IPS DF 4.7 (cell line): ENCODE data around the gene MPC1.

ENCODE experiments used
- DNase-seq: peaks from one replicate; pipeline ENCODE4 v3.0.0-alpha.2; 2013; ENCODE audit warnings: low spot score; ENCODE audit errors: extremely low read depth

The MPC1 gene

DNA sequence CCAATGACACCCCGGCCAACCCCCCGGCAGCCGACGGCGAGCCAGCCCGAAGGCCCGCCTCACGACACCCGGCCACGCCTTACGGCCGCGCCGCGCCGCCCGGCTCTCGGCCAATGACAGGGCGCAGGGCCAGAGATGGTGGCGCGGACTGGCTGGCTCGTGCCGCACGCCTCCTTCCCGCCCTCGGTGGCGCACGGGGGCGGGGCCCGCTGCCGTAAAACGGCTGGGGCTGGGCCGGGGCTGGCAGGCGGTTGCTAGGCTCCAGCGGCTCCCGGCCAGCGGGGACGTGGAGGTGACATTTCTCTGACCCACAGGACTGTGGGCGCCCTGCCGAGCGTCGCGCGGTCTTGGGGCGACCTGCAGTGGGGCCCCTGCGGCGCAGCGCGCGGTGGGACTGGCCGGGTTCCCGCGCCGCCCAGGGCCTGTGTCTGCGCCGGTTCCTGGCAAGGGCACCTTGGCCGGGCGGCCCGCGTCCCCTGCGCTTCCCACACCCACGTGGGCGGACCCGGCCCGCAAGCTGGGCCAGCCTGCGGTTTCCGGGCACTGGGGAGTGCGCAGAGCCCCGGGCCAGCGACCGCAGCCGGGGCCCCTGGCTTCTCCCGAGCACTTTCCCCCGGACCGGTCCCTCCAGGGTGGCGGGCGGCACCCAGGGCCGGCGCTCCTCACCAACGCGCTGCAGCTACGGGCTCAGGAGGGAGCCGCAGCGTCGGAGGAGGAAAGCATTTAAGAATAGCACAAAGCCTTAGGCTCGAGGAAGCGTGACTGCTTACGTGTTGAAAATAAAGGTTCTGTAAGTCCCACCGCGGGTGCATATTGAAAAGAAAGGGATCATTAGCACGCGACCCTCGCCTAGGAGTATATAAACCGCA lies at the start of gene MPC1:
Gene MPC1 (minus strand): TSS at position 8 of the 869 bp plus-strand sequence. CDS start 64 bp downstream, outside the sequence.
- peak; percentile 71 for DNase-seq

DNA sequence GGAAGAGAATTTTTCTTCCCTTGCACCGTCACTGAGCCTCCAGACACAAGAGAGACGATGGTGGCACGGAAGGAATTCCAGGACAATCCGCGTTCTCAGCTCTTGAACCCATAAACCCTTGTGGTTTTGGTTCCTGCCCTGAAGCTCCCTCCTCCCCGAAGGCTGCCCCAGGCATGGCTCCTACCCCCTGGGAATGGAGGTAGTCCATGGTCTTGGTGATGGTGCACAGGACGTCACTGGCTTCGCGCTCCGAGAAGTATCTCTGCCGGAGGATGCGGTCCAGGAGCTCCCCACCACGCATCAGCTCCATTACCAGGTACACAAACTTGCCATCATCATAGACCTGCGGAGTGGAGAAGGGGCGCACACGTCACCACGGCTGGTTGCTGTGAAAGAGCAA lies 47.5 kb upstream of the MPC1 start:
- DNase-seq, result no peak

DNA sequence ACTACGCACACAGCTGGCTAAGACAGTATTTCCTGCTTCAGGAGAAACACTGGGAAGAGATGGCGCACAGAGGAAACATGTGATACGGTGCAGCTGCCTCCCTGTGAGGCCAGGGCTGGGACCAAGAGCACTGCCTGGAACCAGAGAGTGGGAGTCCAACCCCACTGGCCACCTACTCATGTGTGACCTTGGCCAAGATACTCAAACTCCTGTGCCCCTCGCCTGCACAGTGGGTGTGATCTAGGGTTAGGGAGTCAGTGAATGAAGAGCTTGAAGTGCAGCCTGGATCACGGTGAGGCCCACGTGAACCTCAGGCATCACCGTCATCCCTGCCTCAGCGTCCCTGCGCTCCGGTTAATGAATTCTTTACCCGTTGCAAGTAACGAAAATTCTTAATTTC lies 41.7 kb upstream of the MPC1 start:
- DNase-seq, result no peak

DNA sequence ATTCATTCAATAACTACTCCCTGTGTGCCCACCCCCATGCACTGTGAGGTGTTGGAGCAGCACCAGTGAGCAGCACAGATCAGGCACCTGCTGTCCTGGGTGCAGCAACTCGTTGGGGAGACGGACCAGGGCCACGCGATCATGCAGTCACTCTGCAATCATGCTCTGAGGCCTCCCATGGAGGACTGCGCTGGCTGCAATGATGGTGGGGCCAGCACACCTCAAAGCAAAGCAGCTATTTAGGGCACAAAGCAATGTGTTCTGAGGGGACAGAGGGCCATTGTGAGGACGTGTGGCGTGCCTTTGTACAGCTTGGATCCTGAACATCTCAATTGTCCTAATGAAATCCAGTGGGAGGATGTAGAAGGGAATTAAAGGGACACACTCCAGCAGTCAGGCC lies 41.0 kb upstream of the MPC1 start:
- no peak for DNase-seq

DNA sequence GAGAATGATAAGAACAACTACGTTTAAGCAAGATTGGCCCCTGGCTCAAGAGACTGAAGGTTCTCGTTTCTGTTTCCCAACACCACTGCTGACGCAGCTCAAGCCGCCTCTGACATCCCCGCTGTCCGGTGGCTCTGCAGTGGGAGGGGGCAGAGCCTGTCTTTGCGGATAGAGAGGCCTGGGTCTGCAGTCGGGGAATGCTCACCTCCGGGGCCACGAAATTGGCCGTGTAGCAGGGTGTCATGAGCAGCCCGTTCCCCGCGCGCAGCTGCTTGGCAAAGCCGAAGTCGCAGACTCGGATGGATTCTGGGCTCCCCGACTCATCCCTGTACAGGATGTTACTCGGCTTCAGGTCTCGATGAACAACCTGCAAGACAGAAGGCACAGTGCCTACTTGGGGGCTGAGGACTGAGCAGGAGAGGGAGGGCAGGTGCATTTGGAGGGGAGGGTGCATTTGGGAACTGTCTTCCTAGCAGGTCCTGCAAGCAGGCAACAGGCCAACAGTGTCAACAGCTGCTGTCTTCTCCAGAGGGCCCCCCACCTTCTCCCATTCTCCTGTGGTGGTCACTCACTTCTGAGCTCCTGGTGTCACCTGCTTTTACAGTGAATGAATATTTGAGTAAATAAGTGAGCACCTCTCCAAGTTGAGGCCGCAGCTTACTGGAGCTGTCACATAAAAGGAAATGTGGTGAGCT lies 40.5 kb upstream of the MPC1 start:
- DNase-seq, result no peak

DNA sequence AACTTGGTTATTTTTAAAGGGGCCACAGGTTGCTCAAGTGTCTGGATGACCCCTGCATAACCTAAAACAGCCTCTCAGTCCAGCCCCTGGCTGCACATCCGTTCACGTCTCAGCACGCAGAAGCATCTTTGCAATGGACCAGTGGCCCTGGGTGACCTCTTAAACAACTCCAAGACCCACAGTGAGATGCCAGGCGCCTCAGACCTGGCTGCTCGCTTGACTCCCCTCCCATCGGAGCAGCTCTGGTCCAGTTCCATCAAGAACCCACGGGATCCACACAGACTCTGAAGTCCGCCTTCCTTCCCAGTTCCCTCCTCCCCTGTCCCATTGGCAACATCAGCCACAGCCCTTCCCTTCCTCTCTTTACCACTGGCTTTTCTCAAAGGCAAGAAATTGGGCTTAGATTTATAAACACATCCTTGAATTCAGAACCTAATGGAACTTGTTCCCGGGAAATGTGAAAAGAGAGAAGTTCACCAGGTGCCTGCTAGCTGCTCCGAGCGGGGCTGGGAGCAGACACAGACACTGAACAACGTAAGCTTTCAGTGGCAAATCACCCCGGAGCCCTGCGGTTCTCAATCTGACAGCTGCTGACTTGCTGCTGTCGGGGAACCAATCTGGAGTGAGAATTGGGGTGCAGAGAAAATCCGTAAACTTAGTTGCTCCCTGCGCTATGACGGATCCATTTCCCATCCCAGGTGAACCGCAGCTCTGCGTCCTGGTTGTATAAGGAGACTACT lies 39.6 kb upstream of the MPC1 start:
- no peak for DNase-seq

DNA sequence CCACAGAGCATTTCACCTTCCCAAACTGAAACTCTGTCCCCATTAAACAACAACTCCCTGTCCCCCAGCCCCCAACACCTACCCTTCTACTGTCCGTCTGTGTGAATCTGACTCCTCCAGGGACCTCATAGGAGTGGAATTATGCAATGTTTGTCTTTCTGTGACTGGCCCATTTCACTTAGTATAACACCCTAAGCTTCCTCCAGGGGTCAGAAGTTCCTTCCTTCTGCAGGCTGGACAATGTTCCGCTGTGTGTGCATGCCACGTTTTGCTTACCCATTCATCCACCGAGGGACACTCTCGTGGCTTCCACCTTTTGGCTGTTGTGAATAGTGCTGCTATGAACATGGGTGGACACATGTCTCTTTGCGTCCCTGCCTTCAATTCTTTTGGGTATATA lies 37.6 kb upstream of the MPC1 start:
- DNase-seq, result no peak

DNA sequence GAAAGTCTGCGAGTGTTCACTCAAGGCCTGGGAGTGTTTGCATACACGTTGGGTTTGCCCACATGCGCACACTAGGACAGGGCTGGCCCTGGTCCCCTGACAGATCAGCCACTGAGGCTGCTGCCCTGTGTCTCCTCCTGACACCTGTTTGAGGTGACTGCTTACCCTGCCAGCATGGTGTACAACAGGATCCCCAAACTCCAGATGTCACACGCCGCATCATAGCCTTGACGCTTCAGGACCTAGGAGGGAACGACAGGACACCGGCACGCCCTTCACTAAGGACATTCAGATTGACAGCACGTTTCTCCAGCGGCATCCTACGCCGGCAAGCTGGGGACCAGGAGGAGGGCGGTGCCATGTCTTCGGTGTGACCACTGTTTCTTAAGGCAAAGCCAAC lies 37.0 kb upstream of the MPC1 start:
- DNase-seq, result no peak

DNA sequence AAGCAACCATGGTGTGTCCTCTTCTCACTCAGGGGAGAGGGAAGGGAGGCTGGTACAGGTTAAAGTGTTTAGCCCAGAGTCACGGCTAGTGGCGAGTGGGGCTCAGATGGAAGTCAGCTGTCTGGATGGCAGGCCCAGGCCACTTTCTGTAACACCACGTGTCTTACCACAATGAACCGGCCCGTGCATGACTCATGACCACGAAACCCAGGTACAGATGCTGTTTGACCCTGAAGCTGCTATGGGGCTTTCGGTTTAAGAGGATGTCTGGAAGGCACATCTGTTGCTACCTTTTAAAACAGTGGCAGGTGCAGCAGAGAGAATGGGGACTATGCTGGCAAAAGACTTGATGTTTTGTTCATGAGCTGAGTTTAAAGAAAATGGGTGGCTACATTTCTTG lies 36.5 kb upstream of the MPC1 start:
- DNase-seq, result no peak

DNA sequence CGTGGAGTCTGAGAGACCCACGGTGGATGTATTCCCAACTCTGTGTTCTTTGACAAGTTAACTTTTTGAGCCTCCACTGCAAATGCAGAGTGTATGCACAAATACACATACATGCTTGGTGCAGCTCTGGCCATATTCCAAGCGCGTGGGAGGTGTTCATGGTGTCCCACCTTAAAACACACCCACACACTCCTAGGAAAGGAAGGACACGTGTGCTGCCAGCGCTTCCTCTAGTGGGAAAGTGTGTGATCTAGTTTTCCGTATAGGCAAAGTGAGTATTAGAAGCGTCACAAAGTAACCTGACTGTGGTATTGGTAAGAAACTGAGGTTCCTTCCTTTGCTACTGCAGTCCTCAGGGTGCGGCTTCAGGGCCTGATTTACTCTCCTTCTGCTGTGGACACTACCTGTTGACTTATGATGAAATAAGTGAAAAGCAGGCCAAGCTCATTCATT lies 36.0 kb upstream of the MPC1 start:
- no peak for DNase-seq

DNA sequence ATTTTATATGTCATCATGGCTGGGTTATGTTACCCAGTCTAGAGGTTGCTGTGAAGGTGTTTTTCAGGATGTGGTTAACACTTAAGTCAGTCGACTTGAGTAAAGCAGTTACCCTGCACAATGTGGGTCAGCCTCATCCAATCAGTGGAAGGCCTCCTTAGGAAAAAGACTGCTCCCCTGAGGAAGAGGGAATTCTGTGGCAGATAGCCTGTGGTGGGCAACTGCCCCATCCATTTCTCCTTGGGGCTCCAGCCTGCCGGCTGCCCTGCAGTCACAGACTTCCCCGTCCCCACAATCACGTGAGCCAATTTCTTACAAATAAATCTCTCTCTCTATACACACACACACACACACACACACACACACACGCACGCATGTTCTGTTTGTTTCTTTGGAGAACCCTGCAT lies 34.5 kb upstream of the MPC1 start:
- no peak for DNase-seq

DNA sequence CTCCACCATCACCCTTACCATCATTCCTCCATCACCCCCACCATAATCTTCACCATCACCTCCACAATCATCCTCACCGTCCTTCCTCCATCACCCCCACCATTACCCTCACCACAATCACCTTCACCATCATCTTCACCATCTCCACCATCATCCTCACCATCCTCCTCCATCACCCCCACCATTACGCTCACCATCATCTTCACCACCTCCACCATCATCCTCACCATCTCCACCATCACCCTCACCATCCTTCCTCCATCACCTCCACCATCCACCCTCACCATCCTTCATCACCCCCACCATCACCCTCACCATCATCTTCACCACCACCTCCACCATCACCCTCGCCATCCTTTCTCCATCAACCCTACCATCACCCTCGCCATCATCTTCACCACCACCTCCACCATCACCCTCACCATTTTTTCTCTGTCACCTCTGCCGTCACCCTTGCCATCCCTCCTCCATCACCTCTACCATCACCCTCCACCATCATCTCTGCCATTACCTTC lies 33.1 kb upstream of the MPC1 start:
- no peak for DNase-seq

DNA sequence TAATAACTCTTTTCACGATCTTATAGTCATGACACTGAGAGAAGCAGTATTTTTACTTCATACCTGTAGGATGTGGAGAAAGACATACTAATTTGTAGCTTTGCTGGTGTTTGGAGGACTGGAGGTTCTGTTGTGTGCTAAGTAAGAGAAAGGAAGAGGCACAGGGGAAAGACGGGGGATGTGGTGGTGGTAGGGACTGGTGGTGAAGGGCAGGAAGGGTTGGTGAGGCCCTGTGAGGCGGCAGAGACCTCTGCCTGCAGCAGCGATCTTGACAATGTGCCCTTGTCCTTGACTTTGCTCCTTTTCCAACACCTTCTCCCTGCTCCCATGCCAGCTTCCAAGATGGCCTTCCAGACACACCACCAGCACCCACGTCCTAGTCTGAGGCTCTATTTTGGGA lies 32.6 kb upstream of the MPC1 start:
- no peak for DNase-seq

DNA sequence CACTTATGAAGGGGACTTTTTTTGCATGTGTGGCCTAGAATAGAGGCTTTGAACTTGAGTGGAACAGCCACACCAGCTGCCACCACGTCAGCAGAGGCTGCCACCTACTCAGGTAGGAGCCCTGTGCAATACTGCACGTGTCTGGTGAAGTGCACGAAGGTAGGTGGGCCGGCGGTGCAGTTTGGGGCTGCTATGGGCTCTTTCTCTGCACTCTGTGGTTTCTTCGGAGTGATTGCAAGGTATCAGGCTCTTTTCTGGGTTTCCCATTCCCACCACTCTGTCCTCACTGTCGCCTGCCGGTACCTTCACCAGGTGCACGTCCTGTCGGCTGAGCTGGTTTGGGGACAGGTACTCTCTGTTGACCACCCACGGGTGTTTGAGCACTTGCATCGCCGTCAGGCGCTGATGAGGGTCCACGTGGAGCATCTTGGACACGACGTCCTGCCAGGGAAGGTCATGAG lies 30.8 kb upstream of the MPC1 start:
- DNase-seq, result no peak

DNA sequence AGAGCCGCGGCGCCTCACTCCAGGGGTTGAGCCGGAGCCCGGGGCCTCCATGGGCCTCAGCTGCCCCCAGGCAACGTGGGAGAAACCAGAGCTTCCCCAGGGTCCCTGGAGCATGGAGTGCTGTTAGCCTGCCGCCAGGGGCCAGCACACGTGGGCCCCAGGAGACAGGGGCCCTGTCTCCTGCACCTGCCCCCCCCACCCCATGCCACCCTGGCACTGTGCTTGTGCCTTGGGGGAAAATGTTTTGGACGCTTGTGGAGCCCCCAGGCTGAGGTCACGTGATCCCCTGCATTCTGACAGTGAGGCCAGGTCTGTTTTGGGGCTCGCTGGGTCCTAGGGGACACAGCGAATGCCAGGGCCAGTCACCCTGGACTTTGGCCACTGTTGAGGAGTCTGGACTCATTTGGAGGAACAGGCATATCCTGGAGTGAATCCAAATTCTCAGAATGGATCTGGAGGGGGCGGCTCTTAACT lies 30.2 kb upstream of the MPC1 start:
- DNase-seq, result no peak

DNA sequence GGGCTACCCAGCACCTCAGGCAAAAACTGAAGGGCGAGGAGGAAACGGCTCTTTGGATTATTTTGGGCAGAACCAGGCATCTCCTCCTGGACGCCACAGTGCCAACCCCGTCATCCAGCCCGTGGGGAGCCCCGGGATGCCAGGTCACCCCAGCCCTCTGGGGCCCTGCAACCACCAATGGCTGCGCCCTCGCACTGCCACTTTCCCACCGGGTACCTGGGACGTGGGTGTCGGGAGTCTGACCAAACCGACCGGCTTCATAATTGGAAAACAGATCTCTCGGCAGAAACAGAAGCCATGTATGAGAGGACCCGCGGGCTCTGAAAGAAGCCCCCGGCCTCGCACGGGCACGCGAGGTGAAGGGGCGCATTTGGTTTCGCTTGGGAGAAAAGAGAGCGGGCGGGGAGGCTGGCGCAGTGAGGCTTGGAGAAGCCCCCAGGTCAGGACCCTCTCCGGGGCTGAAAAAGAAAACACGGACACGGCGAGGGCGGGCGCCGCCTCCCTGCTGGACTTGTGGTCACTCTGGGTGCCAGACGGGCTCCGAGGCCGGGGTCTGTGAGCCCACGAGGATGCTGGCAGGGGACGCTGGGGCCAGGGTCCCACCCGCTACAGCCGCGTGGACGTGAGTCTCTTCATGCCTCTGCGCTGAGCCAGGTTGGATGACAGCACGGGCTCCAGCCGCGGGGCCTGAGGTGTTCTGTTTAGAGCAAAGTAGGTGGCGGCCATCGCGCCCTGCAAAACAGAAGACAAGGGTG lies 29.6 kb upstream of the MPC1 start:
- no peak for DNase-seq

DNA sequence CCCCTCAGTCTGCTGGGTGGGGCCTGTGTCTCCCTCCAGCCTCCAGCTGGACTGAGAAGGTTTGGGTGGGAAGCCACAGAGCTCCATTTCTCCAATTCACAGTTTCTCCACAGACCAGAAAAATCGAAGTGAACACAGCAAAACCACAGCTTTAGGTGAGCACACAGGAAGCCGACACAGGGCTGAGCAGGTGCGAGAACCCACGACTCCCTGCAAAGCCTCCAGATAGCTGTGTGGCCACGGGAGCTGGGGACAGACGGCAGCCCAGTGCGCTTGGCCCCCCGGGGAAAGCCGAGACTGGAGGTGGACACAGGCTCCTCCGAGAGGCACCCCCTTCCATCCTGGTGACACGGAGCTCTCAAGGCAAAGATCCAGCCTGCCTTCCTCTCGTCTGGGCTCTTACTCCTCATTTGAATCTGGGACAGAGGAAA lies 29.0 kb upstream of the MPC1 start:
- DNase-seq, result no peak

DNA sequence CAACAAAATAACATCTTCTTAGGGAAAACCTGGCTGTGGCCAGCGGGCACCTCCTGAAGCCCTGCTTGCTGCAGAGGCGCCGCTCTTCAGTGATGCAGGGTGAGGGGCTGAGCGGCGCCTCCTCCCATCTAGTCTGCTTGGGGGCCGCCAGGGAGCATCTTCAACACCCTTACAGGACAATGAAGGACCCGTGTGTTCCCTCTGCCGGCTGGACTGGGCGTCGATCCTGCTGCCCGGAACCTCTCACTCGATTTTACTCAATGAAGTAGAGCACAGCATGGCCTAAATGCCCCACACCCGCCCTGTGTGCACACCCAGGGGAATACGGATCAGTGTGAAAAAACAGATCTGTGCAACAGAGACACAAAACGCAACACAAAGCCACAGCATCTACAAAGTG lies 28.5 kb upstream of the MPC1 start:
- DNase-seq, result no peak

DNA sequence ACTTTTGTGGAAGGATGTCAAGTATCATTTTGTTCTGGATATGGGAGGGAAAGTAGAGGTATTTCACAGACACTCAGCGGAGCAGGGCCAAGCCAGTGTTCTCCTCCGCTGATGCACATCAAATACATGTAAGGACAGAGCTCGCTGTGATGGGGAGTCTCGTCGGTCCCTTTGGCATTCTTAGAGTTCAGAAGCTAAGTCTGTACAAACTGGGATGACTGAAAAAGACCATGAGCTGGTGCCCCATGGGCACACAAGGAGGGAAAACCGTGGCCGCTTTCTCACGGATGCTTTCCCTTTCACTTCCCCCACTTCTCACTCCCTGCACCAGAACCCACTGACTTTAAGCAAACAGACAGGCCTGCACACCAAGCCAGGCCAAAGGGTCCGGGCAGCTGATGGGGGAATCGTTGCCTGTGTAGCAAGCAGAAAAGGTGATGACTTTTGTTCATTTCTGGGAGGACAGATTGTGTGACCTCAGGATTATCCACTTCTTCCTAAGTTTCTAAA lies 27.7 kb upstream of the MPC1 start:
- no peak for DNase-seq

DNA sequence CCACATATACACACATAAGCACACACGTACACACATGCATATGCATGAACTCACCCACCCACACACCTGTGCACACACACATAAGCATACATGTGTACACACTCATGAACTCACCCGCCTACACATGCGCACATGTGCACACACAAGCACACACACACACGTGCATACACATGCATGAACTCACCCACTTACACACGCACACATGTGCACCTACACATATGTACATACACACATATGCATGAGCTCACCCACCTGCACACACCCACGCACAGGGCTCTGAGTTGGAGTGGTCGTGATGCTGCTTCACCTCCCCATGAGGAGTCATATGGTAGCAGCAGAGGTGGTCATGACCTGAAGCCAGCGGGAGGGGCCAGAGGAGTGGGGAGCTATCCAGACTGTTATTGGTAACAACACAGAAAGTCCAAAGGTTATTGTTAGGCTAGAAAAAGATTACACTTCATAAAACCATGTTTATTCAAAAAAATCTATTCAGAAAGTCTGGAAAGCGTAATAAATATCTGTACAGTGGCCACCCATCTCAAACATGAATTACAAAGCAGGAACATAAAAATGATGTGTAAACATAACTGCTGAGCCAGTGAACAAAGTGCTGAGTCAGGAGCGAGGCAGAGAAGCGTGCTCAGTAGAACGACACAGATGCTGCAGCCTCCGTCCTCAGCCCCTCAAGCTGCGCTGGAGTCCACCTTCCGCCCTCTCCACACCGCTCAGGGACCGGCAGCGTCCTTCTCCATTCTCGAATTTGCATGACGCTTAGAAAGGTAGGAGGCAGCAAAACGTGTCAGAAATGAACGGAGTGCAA lies 26.4 kb upstream of the MPC1 start:
- DNase-seq, result no peak
